OCI-LY3 (cell line): ENCODE data around the gene TSEN2.

Source experiments
- H2AFZ ChIP-seq: fragments of 200-600, 300-600 bp; shearing (Covaris generic); 2 replicates; pipeline ENCODE4 v1.6.0; 2014; ENCODE audit warnings: antibody characterized with exemption, low read depth, low read length
- H3K27ac ChIP-seq: fragments of 200-600, 300-600 bp; sonication (generic); 2 replicates; pipeline ENCODE4 v1.5.1; 2014; ENCODE audit warnings: mild to moderate bottlenecking, low read length, moderate library complexity, mixed read lengths
- H3K27me3 ChIP-seq: fragments of 200-600, 300-600 bp; sonication (generic); 2 replicates; pipeline ENCODE4 v1.6.1; 2014; ENCODE audit warnings: low read depth, low read length, mixed read lengths
- H3K36me3 ChIP-seq: fragments of 200-600, 300-600 bp; sonication (generic); replicated peaks from 2 replicates; pipeline ENCODE3; 2014; ENCODE audit warnings: low read depth, low read length, mixed read lengths
- H3K4me1 ChIP-seq: fragments of 300-600, 200-600 bp; sonication (generic); 2 replicates; pipeline ENCODE4 v1.6.1; 2014; ENCODE audit warnings: low read length, mixed read lengths
- H3K4me2 ChIP-seq: fragments of 200-600, 300-600 bp; sonication (generic); 2 replicates; pipeline ENCODE4 v1.6.1; 2014; ENCODE audit warnings: low read length, mixed read lengths
- H3K4me3 ChIP-seq: fragments of 300-600, 200-600 bp; sonication (generic); 2 replicates; pipeline ENCODE4 v1.5.1; 2014; ENCODE audit warnings: antibody characterized with exemption, mild to moderate bottlenecking, low read length, moderate library complexity
- H3K79me2 ChIP-seq: fragments of 300-600, 200-600 bp; shearing (Covaris generic); 2 replicates; pipeline ENCODE4 v1.6.1; 2014; ENCODE audit warnings: mild to moderate bottlenecking, low read length, mixed read lengths
- H3K9ac ChIP-seq: fragments of 300-600, 200-600 bp; shearing (Covaris generic); 2 replicates; pipeline ENCODE4 v1.6.0; 2014; ENCODE audit warnings: mild to moderate bottlenecking, low read length, moderate library complexity
- H3K9me3 ChIP-seq: fragments of 200-600, 300-600 bp; shearing (Covaris generic); 2 replicates; pipeline ENCODE4 v1.6.1; 2014; ENCODE audit warnings: low read length, mixed read lengths; ENCODE audit not compliant: insufficient read depth
- H4K20me1 ChIP-seq: fragments of 200-600, 300-600 bp; sonication (generic); 2 replicates; pipeline ENCODE4 v1.6.1; 2016; ENCODE audit warnings: low read length, mixed read lengths; ENCODE audit not compliant: insufficient read depth
- EZH2phosphoT487 ChIP-seq: fragments of 200-600 bp; shearing (Covaris generic); IDR thresholded peaks from 2 replicates; pipeline ENCODE4 v1.6.1; 2018; ENCODE audit warnings: antibody characterized with exemption, mixed run types, low read depth
- TF ChIP-seq, protein P1 (sequence below): fragments of 200-600, 300-600 bp; sonication (generic); IDR thresholded peaks from 2 replicates; pipeline ENCODE4 v1.5.1; 2014; ENCODE audit warnings: antibody characterized with exemption, low read length, low read depth

TSEN2 gene

DNA sequence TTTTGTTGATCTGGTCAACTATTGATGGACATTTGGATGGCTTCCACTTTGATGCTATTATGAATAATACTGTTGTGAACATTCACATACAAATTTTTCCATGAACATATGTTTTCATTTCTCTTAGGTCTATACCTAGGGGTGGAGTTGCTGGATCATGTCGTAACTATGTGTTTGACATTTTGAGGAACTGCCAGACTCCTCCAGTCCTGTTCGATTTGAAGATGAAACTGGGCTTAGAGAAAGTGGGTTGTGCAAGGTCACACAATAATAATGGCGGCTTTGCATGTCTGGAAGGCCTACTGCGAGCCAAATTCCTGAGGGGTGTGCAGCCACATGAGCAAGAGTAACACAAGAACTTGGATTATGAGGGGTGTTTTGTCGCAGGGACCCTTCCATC, 2.6 kb downstream of the TSEN2 start:
- Histone ChIP-seq H3K36me3 (peaks cover 45% of the 10 kb centered on the region), H3K4me3 (no peak overlapping the region), H4K20me1 (0 out of 2 replicates have a peak, but pooled peaks cover 4% of the 10 kb centered on the region), H3K27me3 (no peaks in the 10 kb centered on the region), H3K9ac (no peak overlapping the region), H3K9me3 (no peaks in the 10 kb centered on the region), H3K4me2 (no peak overlapping the region), H2AFZ (no peak overlapping the region), H3K79me2 (peaks cover 71% of the 10 kb centered on the region), H3K27ac (no peak overlapping the region), H3K4me1 (peaks cover 13% of the 10 kb centered on the region)
- no peak for TF ChIP-seq EZH2phosphoT487
- TF ChIP-seq, protein P1, sequence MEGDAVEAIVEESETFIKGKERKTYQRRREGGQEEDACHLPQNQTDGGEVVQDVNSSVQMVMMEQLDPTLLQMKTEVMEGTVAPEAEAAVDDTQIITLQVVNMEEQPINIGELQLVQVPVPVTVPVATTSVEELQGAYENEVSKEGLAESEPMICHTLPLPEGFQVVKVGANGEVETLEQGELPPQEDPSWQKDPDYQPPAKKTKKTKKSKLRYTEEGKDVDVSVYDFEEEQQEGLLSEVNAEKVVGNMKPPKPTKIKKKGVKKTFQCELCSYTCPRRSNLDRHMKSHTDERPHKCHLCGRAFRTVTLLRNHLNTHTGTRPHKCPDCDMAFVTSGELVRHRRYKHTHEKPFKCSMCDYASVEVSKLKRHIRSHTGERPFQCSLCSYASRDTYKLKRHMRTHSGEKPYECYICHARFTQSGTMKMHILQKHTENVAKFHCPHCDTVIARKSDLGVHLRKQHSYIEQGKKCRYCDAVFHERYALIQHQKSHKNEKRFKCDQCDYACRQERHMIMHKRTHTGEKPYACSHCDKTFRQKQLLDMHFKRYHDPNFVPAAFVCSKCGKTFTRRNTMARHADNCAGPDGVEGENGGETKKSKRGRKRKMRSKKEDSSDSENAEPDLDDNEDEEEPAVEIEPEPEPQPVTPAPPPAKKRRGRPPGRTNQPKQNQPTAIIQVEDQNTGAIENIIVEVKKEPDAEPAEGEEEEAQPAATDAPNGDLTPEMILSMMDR, result no peak

DNA sequence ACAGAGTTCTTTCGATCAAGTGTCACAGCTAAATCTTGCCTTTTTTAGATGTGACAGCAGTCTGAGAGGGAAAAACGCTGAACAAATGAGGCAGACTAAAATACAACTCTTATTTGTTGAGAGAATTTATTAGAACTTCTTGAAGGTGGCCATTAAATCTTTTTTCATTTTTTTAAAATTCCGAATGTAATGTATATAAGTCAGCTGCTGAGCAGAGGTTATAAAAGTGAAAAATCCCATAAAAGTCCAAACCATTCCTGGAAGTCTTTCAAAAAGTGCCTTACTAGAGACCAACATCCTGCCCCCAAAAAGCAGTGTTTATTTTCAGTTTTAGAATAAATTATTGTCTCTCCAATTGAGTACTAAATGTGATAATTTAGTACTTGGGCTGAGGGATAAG, 3.1 kb downstream of the TSEN2 start:
- TF ChIP-seq, protein P1, result no peak
- TF ChIP-seq EZH2phosphoT487, result no peak
- Histone ChIP-seq H3K79me2 (peaks cover 71% of the 10 kb centered on the region), H3K27ac (no peak overlapping the region), H3K36me3 (peaks cover 50% of the 10 kb centered on the region), H2AFZ (no peak overlapping the region), H3K27me3 (no peaks in the 10 kb centered on the region), H3K9ac (no peak overlapping the region), H3K4me3 (no peak overlapping the region), H3K4me1 (peaks cover 13% of the 10 kb centered on the region), H4K20me1 (0 out of 2 replicates have a peak, but pooled peaks cover 4% of the 10 kb centered on the region), H3K4me2 (no peak overlapping the region), H3K9me3 (no peaks in the 10 kb centered on the region)

DNA sequence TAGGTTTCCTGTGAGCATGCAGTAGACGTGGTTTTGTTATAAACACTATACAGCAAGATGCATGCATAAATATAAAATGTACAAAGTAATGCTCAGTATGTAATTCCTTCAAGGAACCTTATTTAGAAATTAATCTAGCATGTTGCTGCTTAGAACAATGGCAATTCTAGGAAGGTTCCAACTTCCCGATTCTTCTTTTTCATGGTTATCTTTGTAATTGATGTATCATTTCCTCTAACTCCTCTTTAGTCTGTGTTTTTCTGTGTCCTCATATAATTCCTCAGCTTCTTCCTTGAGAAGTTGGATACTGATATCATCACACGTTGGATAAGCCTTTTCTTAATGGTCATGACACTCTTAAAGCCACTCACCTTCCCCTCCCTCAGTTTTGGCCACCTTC, 3.5 kb downstream of the TSEN2 start:
- no peak overlapping the region for H3K4me2 ChIP-seq
- H3K79me2 ChIP-seq, result peaks cover 71% of the 10 kb centered on the region
- no peak overlapping the region for H3K9ac ChIP-seq
- H2AFZ ChIP-seq, result no peak overlapping the region
- no peaks in the 10 kb centered on the region for H3K9me3 ChIP-seq
- H3K27ac ChIP-seq, result no peak overlapping the region
- H4K20me1 ChIP-seq, result 0 out of 2 replicates have a peak, but pooled peaks cover 4% of the 10 kb centered on the region
- peaks cover 13% of the 10 kb centered on the region for H3K4me1 ChIP-seq
- H3K27me3 ChIP-seq, result no peaks in the 10 kb centered on the region
- no peak overlapping the region for H3K4me3 ChIP-seq
- TF ChIP-seq, protein P1, result no peak
- TF ChIP-seq EZH2phosphoT487, result no peak
- H3K36me3 ChIP-seq, result peaks cover 53% of the 10 kb centered on the region

DNA sequence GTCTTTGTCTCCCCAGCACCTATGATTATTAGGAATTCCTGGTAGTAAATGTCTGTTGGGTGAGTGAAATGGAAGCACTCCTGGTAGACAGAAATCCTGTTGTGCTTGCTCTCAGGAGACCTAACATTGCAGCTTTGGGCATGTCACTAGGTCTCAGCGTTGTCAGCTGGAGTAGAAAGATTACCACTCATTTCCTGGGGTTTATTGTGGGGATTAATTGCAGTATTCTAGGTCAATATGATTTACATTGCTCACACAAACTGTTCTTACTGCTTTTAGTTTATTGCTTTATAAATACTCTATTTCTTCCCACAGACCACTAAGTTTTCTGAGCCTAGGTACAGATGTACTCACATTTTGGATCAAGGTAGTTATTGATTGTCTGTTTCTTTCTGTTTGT, 5.1 kb downstream of the TSEN2 start:
- peaks cover 62% of the 10 kb centered on the region for H3K36me3 ChIP-seq
- H3K9me3 ChIP-seq, result no peaks in the 10 kb centered on the region
- H3K79me2 ChIP-seq, result peaks cover 71% of the 10 kb centered on the region
- no peak overlapping the region for H3K4me2 ChIP-seq
- no peak overlapping the region for H3K27ac ChIP-seq
- H3K9ac ChIP-seq, result no peak overlapping the region
- TF ChIP-seq, protein P1, result no peak
- TF ChIP-seq EZH2phosphoT487, result no peak
- no peak overlapping the region for H2AFZ ChIP-seq
- H3K27me3 ChIP-seq, result no peaks in the 10 kb centered on the region
- H3K4me3 ChIP-seq, result no peak overlapping the region
- H3K4me1 ChIP-seq, result peaks cover 8% of the 10 kb centered on the region
- H4K20me1 ChIP-seq, result 0 out of 2 replicates have a peak, but pooled peaks cover 4% of the 10 kb centered on the region
